GM18951 (cell line): ENCODE measurements around the gene CTSA.
A peak's percentile ranks its signal among the peaks of the same experiment; 100 is the strongest.
"Not testable (repeated sequence)": the region's sequence is repeated elsewhere in the genome, so short reads cannot be mapped to it uniquely, and the experiment has no call there.

Experiments
- POLR2A ChIP-seq: IDR thresholded peaks from 4 replicates; pipeline ENCODE4 v1.6.1; 2011; ENCODE audit warnings: mild to moderate bottlenecking; ENCODE audit not compliant: insufficient read length, insufficient read depth; ENCODE audit errors: extremely low read depth
- in situ Hi-C: fragments of 300-500 bp; cut with MboI; formaldehyde crosslinking; loops from one replicate; pipeline ENCODE4 v1.12.0; 2022; ENCODE audit warnings: low sequenced_read_pairs, mixed read lengths, inconsistent platforms; ENCODE audit not compliant: unreplicated experiment

The CTSA gene

GRCh38 chr20:45924391-45925261 lies 33.5 kb downstream of the CTSA start:
- no peak for TF ChIP-seq POLR2A
- in situ Hi-C loops = no loop called here

- TF ChIP-seq POLR2A = no peak
- in situ Hi-C loops = no loop called here
Measured at GRCh38 chr20:45925821-45926506, 34.8 kb downstream of the CTSA start.

- in situ Hi-C loops = no loop called here
- TF ChIP-seq POLR2A = no peak
Measured at GRCh38 chr20:45926731-45927070, 35.6 kb downstream of the CTSA start.

- no peak for TF ChIP-seq POLR2A
- in situ Hi-C loops = no loop called here
Measured at GRCh38 chr20:45927071-45927878, 36.1 kb downstream of the CTSA start.

GRCh38 chr20:45931680-45932079 lies 40.5 kb downstream of the CTSA start:
- in situ Hi-C loops = not testable (repeated sequence)

- in situ Hi-C loops = no loop called here
- peak; percentile 38 for TF ChIP-seq POLR2A
Measured at GRCh38 chr20:45933266-45934045, 42.3 kb downstream of the CTSA start.

- in situ Hi-C loops = no loop called here
- TF ChIP-seq POLR2A = no peak
Measured at GRCh38 chr20:45934046-45934585, 43.0 kb downstream of the CTSA start.

- peak; percentile 90 for TF ChIP-seq POLR2A
- in situ Hi-C loops = no loop called here
Measured at GRCh38 chr20:45934586-45935415, 43.7 kb downstream of the CTSA start, which contains the start of gene PCIF1. Gene PCIF1, plus strand, starts transcription at chr20:45934683. Its CDS starts 4,317 bp downstream, at chr20:45939000.

GRCh38 chr20:45935416-45936046 lies 44.4 kb downstream of the CTSA start:
- in situ Hi-C loops = no loop called here
- no peak for TF ChIP-seq POLR2A

GRCh38 chr20:45937765-45938164 lies 46.6 kb downstream of the CTSA start:
- in situ Hi-C loops = no loop called here
- TF ChIP-seq POLR2A = no peak

GRCh38 chr20:45938727-45939438 lies 47.7 kb downstream of the CTSA start:
- no peak for TF ChIP-seq POLR2A
- in situ Hi-C loops = no loop called here
